Spleen (tissue), 7 donors: ENCODE measurements around the gene PGS1.

Experiments used
- POLR2AphosphoS5 ChIP-seq, 3 donors: sonication (generic); formaldehyde crosslinking; IDR thresholded peaks; one replicate each; pipeline ENCODE4 v1.5.1; 2017; ENCODE audit warnings: antibody characterized with exemption in 3 of 3
- TF ChIP-seq, protein P1 (sequence below), 11 experiments: fragments of 200-600 bp in 7 of 11; fragments of 450-650 bp in 4 of 11; sonication (generic) in 4 of 11; IDR thresholded peaks in 8 of 11; conservative IDR thresholded peaks in 3 of 11; 1 replicate in 7 of 11; 2 replicates in 4 of 11; pipeline versions ENCODE4 v1.4.0 to v1.8.0; 2016 to 2021; ENCODE audit warnings: antibody characterized with exemption in 11 of 11, inconsistent platforms in 4 of 11, mild to moderate bottlenecking in 1 of 11
- donor health status: DM: no; HTN: no; CAD: no; lungs with moderate emphysema.
- donor health status: DM: no; HTN: no; CAD: no.
- donor health status: DM: no; HTN: no; CAD: no.

GRCh38 chr17:78434455-78435329, 56.2 kb downstream of the PGS1 start:
- TF ChIP-seq POLR2AphosphoS5 (IDR thresholded peaks at IDR 0.05): peak in 1 of 3 donors; percentile 68
- TF ChIP-seq, protein P1, sequence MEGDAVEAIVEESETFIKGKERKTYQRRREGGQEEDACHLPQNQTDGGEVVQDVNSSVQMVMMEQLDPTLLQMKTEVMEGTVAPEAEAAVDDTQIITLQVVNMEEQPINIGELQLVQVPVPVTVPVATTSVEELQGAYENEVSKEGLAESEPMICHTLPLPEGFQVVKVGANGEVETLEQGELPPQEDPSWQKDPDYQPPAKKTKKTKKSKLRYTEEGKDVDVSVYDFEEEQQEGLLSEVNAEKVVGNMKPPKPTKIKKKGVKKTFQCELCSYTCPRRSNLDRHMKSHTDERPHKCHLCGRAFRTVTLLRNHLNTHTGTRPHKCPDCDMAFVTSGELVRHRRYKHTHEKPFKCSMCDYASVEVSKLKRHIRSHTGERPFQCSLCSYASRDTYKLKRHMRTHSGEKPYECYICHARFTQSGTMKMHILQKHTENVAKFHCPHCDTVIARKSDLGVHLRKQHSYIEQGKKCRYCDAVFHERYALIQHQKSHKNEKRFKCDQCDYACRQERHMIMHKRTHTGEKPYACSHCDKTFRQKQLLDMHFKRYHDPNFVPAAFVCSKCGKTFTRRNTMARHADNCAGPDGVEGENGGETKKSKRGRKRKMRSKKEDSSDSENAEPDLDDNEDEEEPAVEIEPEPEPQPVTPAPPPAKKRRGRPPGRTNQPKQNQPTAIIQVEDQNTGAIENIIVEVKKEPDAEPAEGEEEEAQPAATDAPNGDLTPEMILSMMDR (IDR thresholded peaks at IDR 0.05 in 8 of 11, conservative IDR thresholded peaks at IDR 0.05 in 3 of 11): no peak
